Measurements from ENCODE around the gene TRPM2.
A peak's percentile ranks its signal among the peaks of the same experiment; 100 is the strongest.

TRPM2 gene

GRCh38 chr21:44439211-44439600 lies 85.8 kb downstream of the TRPM2 start:
- no peak for DNase-seq (ENCODE audit: low read depth in 1 of 2, low spot score in 1 of 2)

- no peak for DNase-seq (ENCODE audit: low read depth in 1 of 2, low spot score in 1 of 2)
Observed at GRCh38 chr21:44440241-44441040, 87.0 kb downstream of the TRPM2 start.

GRCh38 chr21:44441041-44441400 lies 87.6 kb downstream of the TRPM2 start:
- DNase-seq (ENCODE audit: low read depth in 1 of 2, low spot score in 1 of 2), result no peak

- no peak for DNase-seq (ENCODE audit: low read depth in 1 of 2, low spot score in 1 of 2)
Observed at GRCh38 chr21:44441581-44442265, 88.3 kb downstream of the TRPM2 start.

GRCh38 chr21:44442266-44443125 lies 89.1 kb downstream of the TRPM2 start:
- DNase-seq (ENCODE audit: low read depth in 1 of 2, low spot score in 1 of 2), result no peak

GRCh38 chr21:44443291-44443890 lies 90.0 kb downstream of the TRPM2 start:
- DNase-seq (ENCODE audit: low read depth in 1 of 2, low spot score in 1 of 2), result no peak

- no peak for DNase-seq (ENCODE audit: low read depth in 1 of 2, low spot score in 1 of 2)
Observed at GRCh38 chr21:44443891-44444285, 90.5 kb downstream of the TRPM2 start.

GRCh38 chr21:44444286-44444931 lies 91.0 kb downstream of the TRPM2 start:
- no peak for DNase-seq (ENCODE audit: low read depth in 1 of 2, low spot score in 1 of 2)

- DNase-seq (ENCODE audit: low read depth in 1 of 2, low spot score in 1 of 2), result no peak
Observed at GRCh38 chr21:44445145-44445812, 91.9 kb downstream of the TRPM2 start.

GRCh38 chr21:44448651-44449131 lies 95.3 kb downstream of the TRPM2 start:
- no peak for DNase-seq (ENCODE audit: low read depth in 1 of 2, low spot score in 1 of 2)

- DNase-seq (ENCODE audit: low read depth in 1 of 2, low spot score in 1 of 2), result no peak
Observed at GRCh38 chr21:44449473-44450363, 96.3 kb downstream of the TRPM2 start.

GRCh38 chr21:44450402-44450801 lies 97.0 kb downstream of the TRPM2 start:
- no peak for DNase-seq (ENCODE audit: low read depth in 1 of 2, low spot score in 1 of 2)

GRCh38 chr21:44450999-44451398 lies 97.6 kb downstream of the TRPM2 start:
- no peak for DNase-seq (ENCODE audit: low read depth in 1 of 2, low spot score in 1 of 2)

GRCh38 chr21:44453120-44453519 lies 99.7 kb downstream of the TRPM2 start:
- DNase-seq (ENCODE audit: low read depth in 1 of 2, low spot score in 1 of 2), result no peak

GRCh38 chr21:44454058-44454457 lies 100.6 kb downstream of the TRPM2 start:
- DNase-seq (ENCODE audit: low read depth in 1 of 2, low spot score in 1 of 2), result no peak

GRCh38 chr21:44454747-44455523 lies 101.5 kb downstream of the TRPM2 start, which contains the start of gene LRRC3:
Gene LRRC3, plus strand, starts transcription at chr21:44455510. Its CDS starts 1,135 bp downstream, at chr21:44456645.
- peak; percentile 52 to 67 for DNase-seq (ENCODE audit: low read depth in 1 of 2, low spot score in 1 of 2)

- DNase-seq (ENCODE audit: low read depth in 1 of 2, low spot score in 1 of 2), result no peak
Observed at GRCh38 chr21:44455524-44456213, 102.2 kb downstream of the TRPM2 start.

Measured in activated T-helper 1 cell treated with anti-CD3 and anti-CD28 coated beads, Interleukin-2, amount 50 U/mL, for 16 hours (primary cell).